H9 (cell line): Measurements from ENCODE around the gene GRIK4. TPM values are rescaled to one million over a fixed set of nuclear protein-coding genes. Genes with fewer than 3 reads are reported as not detected.

Experiments
- DNase-seq: peaks from one replicate; pipeline ENCODE4 v3.0.0-alpha.2; 2017
- H2AFZ ChIP-seq: one replicate; pipeline ENCODE4 v1.6.1; 2013; ENCODE audit warnings: mild to moderate bottlenecking, low read length, control low read depth, moderate library complexity
- H2AK5ac ChIP-seq: 2 replicates; pipeline ENCODE4 v1.6.1; 2013; ENCODE audit warnings: low read length, control low read depth, mixed read lengths; ENCODE audit not compliant: insufficient read length
- H2BK120ac ChIP-seq: one replicate; pipeline ENCODE4 v1.6.1; 2013; ENCODE audit warnings: low read depth, mild to moderate bottlenecking, low read length, control low read depth, inconsistent platforms; ENCODE audit not compliant: poor library complexity, severe bottlenecking
- H2BK12ac ChIP-seq: 2 replicates; pipeline ENCODE4 v1.6.1; 2013; ENCODE audit warnings: low read length, control low read depth, mixed read lengths, low read depth; ENCODE audit not compliant: insufficient read length
- H2BK15ac ChIP-seq: 2 replicates; pipeline ENCODE4 v1.6.1; 2013; ENCODE audit warnings: low read depth, low read length, control low read depth
- H2BK20ac ChIP-seq: one replicate; pipeline ENCODE4 v1.6.1; 2013; ENCODE audit warnings: low read depth, mild to moderate bottlenecking, low read length, control low read depth, inconsistent platforms; ENCODE audit not compliant: poor library complexity, severe bottlenecking
- H2BK5ac ChIP-seq: 2 replicates; pipeline ENCODE4 v1.6.1; 2013; ENCODE audit warnings: low read length, control low read depth, mixed read lengths; ENCODE audit not compliant: insufficient read length
- H3K14ac ChIP-seq: 2 replicates; pipeline ENCODE4 v1.6.1; 2013; ENCODE audit warnings: low read length, control low read depth; ENCODE audit not compliant: insufficient read depth
- H3K18ac ChIP-seq: 2 replicates; pipeline ENCODE4 v1.6.1; 2013; ENCODE audit warnings: low read depth, mild to moderate bottlenecking, mixed read lengths, low read length, control low read depth; ENCODE audit not compliant: insufficient read length
- H3K23ac ChIP-seq: 2 replicates; pipeline ENCODE4 v1.6.1; 2013; ENCODE audit warnings: low read length, control low read depth, mixed read lengths, low read depth; ENCODE audit not compliant: insufficient read length
- H3K23me2 ChIP-seq: 2 replicates; pipeline ENCODE4 v1.6.1; 2013; ENCODE audit warnings: low read depth, mild to moderate bottlenecking, mixed read lengths, low read length, control low read depth; ENCODE audit not compliant: insufficient read length, poor library complexity, severe bottlenecking
- H3K27ac ChIP-seq: 2 replicates; pipeline ENCODE4 v1.5.1; 2013; ENCODE audit warnings: low read length, control low read depth, mixed read lengths, low read depth; ENCODE audit not compliant: insufficient read length
- H3K27me3 ChIP-seq: 2 replicates; pipeline ENCODE4 v1.6.1; 2013; ENCODE audit warnings: low read length, control low read depth, inconsistent platforms; ENCODE audit not compliant: insufficient read depth
- H3K4ac ChIP-seq: 2 replicates; pipeline ENCODE4 v1.6.1; 2013; ENCODE audit warnings: low read depth, mild to moderate bottlenecking, control low read depth, inconsistent platforms, low read length, moderate library complexity
- H3K4me1 ChIP-seq: 2 replicates; pipeline ENCODE4 v1.6.1; 2013; ENCODE audit warnings: low read length, control low read depth, inconsistent platforms; ENCODE audit not compliant: insufficient read depth
- H3K4me2 ChIP-seq: 2 replicates; pipeline ENCODE4 v1.6.1; 2013; ENCODE audit warnings: low read length, control low read depth, mixed read lengths; ENCODE audit not compliant: insufficient read length, insufficient read depth
- H3K56ac ChIP-seq: 2 replicates; pipeline ENCODE4 v1.6.1; 2013; ENCODE audit warnings: low read depth, mild to moderate bottlenecking, mixed read lengths, low read length, control low read depth; ENCODE audit not compliant: insufficient read length
- H3K79me1 ChIP-seq: 2 replicates; pipeline ENCODE4 v1.6.1; 2013; ENCODE audit warnings: low read depth, mild to moderate bottlenecking, moderate library complexity, low read length, control low read depth, inconsistent platforms; ENCODE audit not compliant: insufficient read depth, poor library complexity, severe bottlenecking
- H3K79me2 ChIP-seq: 2 replicates; pipeline ENCODE4 v1.6.1; 2013; ENCODE audit warnings: low read length, control low read depth, inconsistent platforms; ENCODE audit not compliant: insufficient read depth
- H3K9ac ChIP-seq: 2 replicates; pipeline ENCODE4 v1.6.1; 2013; ENCODE audit warnings: low read length, control low read depth, mixed read lengths; ENCODE audit not compliant: insufficient read length; ENCODE audit errors: extremely low read depth
- H3K9me3 ChIP-seq: one replicate; pipeline ENCODE4 v1.6.1; 2013; ENCODE audit warnings: low read depth, low read length, inconsistent platforms; ENCODE audit not compliant: control insufficient read depth
- H3T11ph ChIP-seq: one replicate; pipeline ENCODE4 v1.6.1; 2013; ENCODE audit warnings: mild to moderate bottlenecking, low read length, control low read depth, inconsistent platforms
- H4K20me1 ChIP-seq: one replicate; pipeline ENCODE4 v1.6.1; 2013; ENCODE audit not compliant: control insufficient read depth, insufficient read length, insufficient read depth
- H4K5ac ChIP-seq: 2 replicates; pipeline ENCODE4 v1.6.1; 2013; ENCODE audit warnings: low read depth, mild to moderate bottlenecking, mixed read lengths, low read length, control low read depth; ENCODE audit not compliant: insufficient read length
- H4K8ac ChIP-seq: replicated peaks from 2 replicates; pipeline ENCODE4 v1.6.1; 2013; ENCODE audit warnings: low read length, control low read depth, mixed read lengths, low read depth; ENCODE audit not compliant: insufficient read length
- H4K91ac ChIP-seq: 2 replicates; pipeline ENCODE4 v1.6.1; 2013; ENCODE audit warnings: low read depth, mild to moderate bottlenecking, moderate library complexity, mixed read lengths, low read length, control low read depth; ENCODE audit not compliant: insufficient read length
- H3K27ac Mint-ChIP-seq, 3 experiments: 2 replicates in 2 of 3; 3 replicates in 1 of 3; pipeline ENCODE4 v1.8.0; 2020 to 2021; ENCODE audit warnings: mixed read lengths in 3 of 3, mild to moderate bottlenecking in 1 of 3, moderate library complexity in 1 of 3
- H3K27me3 Mint-ChIP-seq: 2 replicates; pipeline ENCODE4 v1.8.0; 2021; ENCODE audit warnings: low read depth, mild to moderate bottlenecking, moderate library complexity, mixed read lengths
- H3K36me3 Mint-ChIP-seq, 3 experiments: 2 replicates in 2 of 3; 3 replicates in 1 of 3; pipeline ENCODE4 v1.8.0; 2020 to 2021; ENCODE audit warnings: low read depth in 3 of 3, mixed read lengths in 3 of 3; ENCODE audit not compliant: insufficient read depth in 1 of 3
- H3K4me1 Mint-ChIP-seq, 2 experiments: 2 replicates each; pipeline ENCODE4 v1.8.0; 2020; ENCODE audit warnings: mixed read lengths in 2 of 2
- H3K4me3 Mint-ChIP-seq, 2 experiments: 2 replicates in 1 of 2; 3 replicates in 1 of 2; pipeline ENCODE4 v1.8.0; 2020 to 2021; ENCODE audit warnings: mild to moderate bottlenecking in 2 of 2, mixed read lengths in 2 of 2, moderate library complexity in 1 of 2
- H3K9me3 Mint-ChIP-seq, 2 experiments: 2 replicates in 1 of 2; 3 replicates in 1 of 2; pipeline ENCODE4 v1.8.0; 2020; ENCODE audit warnings: mild to moderate bottlenecking in 2 of 2, mixed read lengths in 2 of 2, moderate library complexity in 1 of 2
- CTCF ChIP-seq: fragments of 200-600 bp; sonication (generic); conservative IDR thresholded peaks from 3 replicates; pipeline ENCODE4 v1.8.0; 2021; ENCODE audit warnings: antibody characterized with exemption, mild to moderate bottlenecking
- WGBS: extraction: QIAGEN DNeasy Blood & Tissue Kit; methylation state at CpG from one replicate; pipeline ENCODE4 v1.1.7; 2013; ENCODE audit warnings: missing lambda C conversion rate, low lambda C conversion rate, mixed read lengths; ENCODE audit not compliant: insufficient read length; ENCODE audit errors: extremely low coverage; 5-methylcytosine and 5-hydroxymethylcytosine counted together
- total RNA-seq: library from RNA; stranded (reverse); gene quantifications from 2 replicates; pipeline ENCODE4 v1.2.1, GENCODE V29; 2021

The GRIK4 gene
- total RNA-seq, 1 experiment from 2014 or later, result 2.3 TPM

GRCh38 chr11:120613264-120614226, 102.0 kb downstream of the GRIK4 start:
- Histone ChIP-seq H3K9me3 (peaks cover 8% of the 10 kb centered on the region), H4K8ac (no peak overlapping the region), H2AFZ (no peak overlapping the region), H4K5ac (no peak overlapping the region), H3K18ac (no peak overlapping the region), H3T11ph (no peak overlapping the region), H2BK5ac (no peak overlapping the region), H3K14ac (no peak overlapping the region; the same call in 1 of the 2 replicates), H3K79me1 (no peaks in the 10 kb centered on the region), H2AK5ac (no peak overlapping the region), H3K4me1 (peaks cover 15% of the 10 kb centered on the region; the same call in 1 of the 2 replicates), H4K20me1 (no peaks in the 10 kb centered on the region), H3K27me3 (no peaks in the 10 kb centered on the region), H3K56ac (no peak overlapping the region), H4K91ac (no peak overlapping the region), H3K27ac (no peak overlapping the region), H3K9ac (no peak overlapping the region), H2BK12ac (no peak overlapping the region), H2BK20ac (no peak overlapping the region), H3K23me2 (no peaks in the 10 kb centered on the region), H2BK120ac (no peak overlapping the region), H2BK15ac (no peak overlapping the region), H3K4ac (no peak overlapping the region), H3K79me2 (no peaks in the 10 kb centered on the region), H3K23ac (no peak overlapping the region), H3K4me2 (no peak overlapping the region)
- peaks cover 30 to 46% of the 10 kb centered on the region in 2 experiments for H3K4me1 Mint-ChIP-seq
- WGBS, result no CpG with 5 or more reads among the region's 6 CpGs
- H3K4me3 Mint-ChIP-seq, result no peak overlapping the region
- H3K9me3 Mint-ChIP-seq, result peaks cover 13 to 16% of the 10 kb centered on the region in 2 experiments
- H3K27me3 Mint-ChIP-seq, result peaks cover 23% of the 10 kb centered on the region
- no peak overlapping the region; a peak in 1 of 7 replicates for H3K27ac Mint-ChIP-seq
- no peak for DNase-seq
- peaks cover 12 to 16% (median 15%) of the 10 kb centered on the region in 3 experiments for H3K36me3 Mint-ChIP-seq
- no peak for TF ChIP-seq CTCF
